Hippocampal formation (tissue), 2 donors: ENCODE data around the gene FN3K.
A peak's percentile ranks its signal among the peaks of the same experiment; 100 is the strongest.

Source experiments
- DNase-seq, 2 donors: peaks; one replicate each; lab custom pipeline; 2025; lab: John Stamatoyannopoulos, UW

Gene FN3K

GRCh38 chr17:82734987-82735866 is at the start of gene FN3K:
Gene FN3K, plus strand, starts transcription at chr17:82735615. Its CDS starts 22 bp downstream, at chr17:82735637.
- DNase-seq = peak; percentile 54 to 71

GRCh38 chr17:82686366-82687324 is 48.8 kb upstream of the FN3K start:
- no peak for DNase-seq

- peak; percentile 55 to 74 for DNase-seq
These were observed 48.0 kb upstream of the FN3K start for GRCh38 chr17:82687375-82687861.

DNA sequence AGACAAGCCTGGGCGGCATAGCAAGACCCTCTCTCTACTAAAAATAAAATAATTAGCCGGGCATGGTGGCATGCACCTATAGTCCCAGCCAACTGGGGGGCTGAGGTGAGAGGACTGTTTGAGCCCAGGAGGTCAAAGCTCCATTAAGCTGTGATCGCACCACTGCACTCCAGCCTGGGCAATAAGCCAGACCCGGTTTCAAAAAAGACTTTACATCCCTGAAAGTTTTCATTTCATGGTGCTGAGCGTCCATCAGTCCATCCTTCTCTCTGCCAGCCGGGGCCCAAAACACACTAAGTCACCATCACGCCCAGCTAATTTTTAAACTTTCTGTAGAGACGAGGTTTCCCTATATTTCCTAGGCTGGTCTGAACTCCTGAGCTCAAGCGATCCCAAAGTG is 47.5 kb upstream of the FN3K start:
- no peak for DNase-seq

DNA sequence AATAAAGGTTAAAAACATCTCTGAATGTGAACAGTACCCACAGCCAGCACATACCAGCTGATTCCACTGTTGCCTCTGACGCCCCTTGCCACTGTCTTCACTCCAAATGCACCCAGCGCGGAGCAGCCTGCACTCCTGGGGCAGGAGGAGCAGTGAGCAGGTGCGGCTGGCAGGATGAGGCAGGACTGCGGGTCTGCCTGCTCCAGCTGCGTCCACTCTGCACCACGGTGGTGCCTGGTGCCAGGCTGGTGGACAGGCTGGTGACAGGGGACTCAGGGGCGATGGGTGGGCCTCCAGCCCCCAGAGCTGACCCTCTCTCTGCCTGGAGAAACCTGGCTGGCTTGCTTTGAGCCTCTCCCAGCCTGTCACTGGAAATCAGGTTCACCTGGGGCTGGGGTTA is 46.3 kb upstream of the FN3K start:
- no peak for DNase-seq

DNA sequence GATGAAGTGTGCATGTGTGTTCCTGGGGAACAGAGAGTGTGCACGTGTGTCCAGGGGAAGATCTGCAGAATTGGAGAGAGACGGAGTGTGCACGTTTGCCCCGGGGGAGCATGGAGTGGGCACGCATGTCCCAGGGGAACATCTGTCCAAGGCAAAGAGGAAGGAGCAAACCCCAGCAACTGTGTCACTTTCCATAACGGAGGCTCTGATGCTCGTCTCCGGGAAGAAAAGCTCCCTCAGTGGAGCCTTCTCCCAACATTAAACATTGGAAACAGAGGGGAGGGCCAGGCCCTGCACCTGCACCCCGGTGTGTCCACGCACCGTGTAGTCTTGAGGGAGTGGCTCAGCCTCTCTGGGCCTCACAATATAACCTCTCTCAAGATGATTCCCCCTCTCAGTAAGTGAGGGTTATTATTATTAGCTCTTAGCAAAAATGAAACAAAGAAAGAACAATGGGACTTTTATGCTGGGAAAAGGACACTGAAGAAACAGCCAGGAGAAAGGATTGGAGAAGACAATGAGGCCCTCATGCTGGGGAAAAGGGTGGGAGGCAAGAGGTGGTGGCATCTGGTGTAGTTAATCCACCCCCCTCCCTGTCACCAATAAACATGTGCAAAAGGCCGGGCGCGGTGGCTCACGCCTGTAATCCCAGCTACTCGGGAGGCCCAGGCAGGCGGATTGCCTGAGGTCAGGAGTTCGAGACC is 44.5 kb upstream of the FN3K start:
- DNase-seq = peak; percentile 46 to 91

GRCh38 chr17:82691714-82692113 is 43.7 kb upstream of the FN3K start:
- DNase-seq = no peak

DNA sequence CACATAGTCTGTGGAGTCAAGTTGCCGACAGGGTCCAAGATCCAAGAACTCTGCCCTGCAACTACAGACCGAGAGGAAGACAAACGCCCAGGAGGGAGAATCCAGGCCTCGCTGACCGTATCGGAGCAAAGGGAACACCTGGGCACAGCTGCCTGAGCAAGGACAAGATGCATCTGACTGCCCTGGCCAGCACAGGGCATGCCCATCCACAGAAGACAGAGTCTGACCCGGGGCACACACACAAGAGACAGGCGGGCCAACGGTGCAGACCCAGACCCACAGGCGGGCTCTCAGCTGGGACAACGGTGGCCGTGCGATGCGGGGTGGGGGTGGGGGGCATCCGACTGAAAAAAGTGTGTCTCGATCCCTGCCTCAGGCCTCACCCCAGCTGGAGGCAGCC is 43.1 kb upstream of the FN3K start:
- DNase-seq = no peak

DNA sequence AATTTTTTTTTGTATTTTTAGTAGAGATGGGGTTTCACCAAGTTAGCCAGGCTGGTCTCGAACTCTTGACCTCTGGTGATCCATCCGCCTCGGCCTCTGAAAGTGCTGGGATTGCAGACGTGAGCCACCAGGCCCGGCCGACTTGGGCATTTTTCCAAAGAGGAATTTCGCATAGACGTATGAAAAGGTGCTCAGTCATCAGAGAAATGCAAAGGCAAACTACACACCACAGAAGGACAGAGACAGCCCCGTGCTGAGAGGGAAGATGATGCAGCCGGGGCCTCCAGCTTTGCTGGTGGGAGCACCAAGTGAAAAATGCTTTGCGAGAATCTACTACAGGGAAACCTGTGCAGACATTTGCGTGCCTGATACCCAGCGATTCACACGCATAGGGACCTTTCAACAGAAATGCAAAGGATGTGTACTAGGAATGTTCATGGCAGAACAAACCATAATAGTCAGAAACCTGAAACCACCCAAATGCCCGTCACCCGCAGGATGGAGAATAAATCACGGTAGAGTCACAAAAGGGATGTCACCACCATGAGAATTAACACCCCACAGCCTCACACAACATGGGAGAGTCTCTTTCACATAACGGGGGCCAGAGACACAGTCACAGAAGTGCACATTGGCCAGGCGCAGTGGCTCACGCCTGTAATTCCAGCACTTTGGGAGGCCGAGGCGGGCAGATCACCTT is 42.1 kb upstream of the FN3K start:
- no peak for DNase-seq

GRCh38 chr17:82694647-82695046 is 40.8 kb upstream of the FN3K start:
- DNase-seq = no peak

- DNase-seq = no peak
These were observed 39.2 kb upstream of the FN3K start for GRCh38 chr17:82696259-82696658.

GRCh38 chr17:82696916-82697807 is 38.3 kb upstream of the FN3K start:
- DNase-seq = no peak

DNA sequence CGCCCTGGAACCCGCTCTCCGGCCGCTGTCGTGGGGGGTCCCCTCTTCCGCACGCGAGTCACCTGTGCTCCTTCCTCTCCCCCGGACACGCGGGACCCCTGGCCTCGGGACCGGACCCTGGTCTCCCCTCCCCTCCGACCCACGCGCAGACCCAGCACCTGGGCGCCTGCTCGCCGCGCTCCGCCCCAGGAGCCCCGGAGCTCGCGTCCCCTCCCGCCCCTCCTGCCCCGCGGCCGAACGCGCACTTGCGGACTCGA is 37.7 kb upstream of the FN3K start:
- no peak for DNase-seq

GRCh38 chr17:82698065-82698973 is 37.1 kb upstream of the FN3K start, which contains the start of gene RAB40B:
Gene RAB40B, minus strand, starts transcription at chr17:82698698. Its CDS starts 102 bp downstream, at chr17:82698596.
- DNase-seq = peak; percentile 99 to 100

DNA sequence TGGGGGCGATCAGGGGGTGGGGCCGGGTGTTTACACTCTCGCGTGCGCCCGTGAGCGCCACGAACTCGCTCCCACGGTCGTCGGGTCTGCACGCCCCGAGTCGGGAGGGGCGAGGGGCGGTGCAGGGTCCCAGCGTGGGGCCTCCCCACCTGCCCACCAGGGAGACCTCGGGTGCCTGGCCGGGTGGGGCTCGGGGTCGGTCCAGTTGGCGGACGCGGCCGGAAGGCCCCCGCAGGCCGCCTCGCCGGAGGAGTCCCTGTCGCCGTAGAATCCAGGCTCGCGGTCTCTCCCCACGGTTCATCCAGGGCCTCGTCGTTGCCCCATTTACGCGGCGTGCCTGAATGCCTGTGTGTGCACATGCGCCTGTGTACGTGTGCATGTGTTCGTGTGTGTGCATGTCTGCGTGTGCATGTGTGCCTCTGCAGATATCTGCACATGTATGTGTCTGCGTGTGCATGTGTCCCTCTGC is 36.4 kb upstream of the FN3K start:
- DNase-seq = no peak

DNA sequence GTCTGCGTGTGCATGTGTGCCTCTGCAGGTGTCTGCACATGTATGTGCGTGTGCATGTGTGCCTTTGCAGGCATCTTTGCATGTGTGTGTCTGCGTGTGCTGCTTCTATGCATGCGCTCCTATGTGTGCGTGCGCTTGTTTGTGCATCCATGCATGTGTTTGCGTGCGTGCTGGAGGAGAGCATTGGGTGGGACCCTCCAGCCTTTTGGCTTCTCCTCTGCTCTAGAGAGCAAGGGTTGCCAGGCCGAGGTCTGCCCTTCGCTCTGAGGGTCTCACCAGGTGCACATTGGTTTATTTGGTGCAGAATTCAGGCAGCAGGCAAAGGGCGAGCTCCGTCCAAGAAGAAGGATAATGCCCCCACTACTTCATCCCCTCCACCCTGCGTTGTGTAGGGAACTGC is 35.9 kb upstream of the FN3K start:
- DNase-seq = no peak

GRCh38 chr17:82702231-82702927 is 33.0 kb upstream of the FN3K start:
- DNase-seq = peak in 1 of 2 donors; percentile 33

- DNase-seq = no peak
These were observed 32.2 kb upstream of the FN3K start for GRCh38 chr17:82703036-82703745.
